ENCODE results near the gene ZNF569. TPM values are rescaled to one million over a fixed set of nuclear protein-coding genes. Genes with fewer than 3 reads are reported as not detected.

ZNF569 gene
- total and polyA plus RNA-seq, 2 experiments from 2014 or later: 3.7 to 5.7 TPM

DNA sequence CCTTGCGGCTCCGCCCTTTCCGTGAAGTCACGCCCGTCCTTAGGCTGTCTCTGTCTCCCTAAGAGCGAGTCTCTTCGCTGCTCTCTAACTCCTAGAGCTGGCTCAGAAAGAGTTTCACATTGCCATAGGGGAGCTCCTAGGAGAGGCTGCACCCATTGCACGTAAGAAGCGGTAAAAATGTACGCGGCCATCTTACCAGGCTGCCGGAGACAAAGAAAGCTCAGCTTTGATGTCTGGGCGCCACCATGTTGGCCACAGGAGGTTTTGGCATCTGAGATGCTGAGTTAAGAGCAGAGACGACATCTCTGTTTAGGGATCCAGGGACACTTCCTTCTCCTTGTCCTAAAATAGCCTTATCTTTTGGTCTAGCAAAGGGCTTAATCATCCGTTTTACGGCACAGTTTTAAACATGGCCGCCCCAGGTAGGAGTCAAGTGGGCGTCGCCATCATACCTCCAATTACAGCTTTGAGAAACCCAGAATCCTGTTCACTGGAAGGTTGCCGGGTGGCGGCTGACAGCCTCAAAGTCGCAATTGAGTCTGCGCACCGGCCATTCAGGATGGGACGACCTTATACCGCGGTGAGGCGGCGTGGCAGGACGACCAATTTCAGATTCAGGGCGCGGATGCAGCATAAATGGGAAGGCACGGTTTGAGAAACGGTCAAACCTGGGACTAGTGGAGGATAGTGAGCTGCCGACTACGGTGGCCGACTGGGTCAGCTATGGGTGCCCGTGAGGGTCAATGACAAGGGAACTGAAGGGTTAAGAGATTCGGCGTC lies 39.3 kb upstream of the ZNF569 start, which contains the start of gene ZNF793:
Gene ZNF793, plus strand, starts transcription at position 553 of the 780 bp plus-strand sequence. CDS start 16,501 bp downstream, outside the sequence.
- peaks cover 6% of the 10 kb centered on the region for H3K4me1 ChIP-seq (ENCODE audit: low read depth)
- no peaks in the 10 kb centered on the region for H3K27me3 ChIP-seq
- peak within 1 kb of the TSS; percentile 79 for H3K4me3 ChIP-seq
- H3K27ac ChIP-seq: peak within 1 kb of the TSS; percentile 96
- no peaks in the 10 kb centered on the region for H3K9me3 ChIP-seq (ENCODE audit: low read depth)
- peak; percentile 90 for DNase-seq (ENCODE audit: low read depth in 1 of 2, low spot score in 1 of 2)
- H3K36me3 ChIP-seq: no peaks in the 10 kb centered on the region
- TF ChIP-seq, protein P1, sequence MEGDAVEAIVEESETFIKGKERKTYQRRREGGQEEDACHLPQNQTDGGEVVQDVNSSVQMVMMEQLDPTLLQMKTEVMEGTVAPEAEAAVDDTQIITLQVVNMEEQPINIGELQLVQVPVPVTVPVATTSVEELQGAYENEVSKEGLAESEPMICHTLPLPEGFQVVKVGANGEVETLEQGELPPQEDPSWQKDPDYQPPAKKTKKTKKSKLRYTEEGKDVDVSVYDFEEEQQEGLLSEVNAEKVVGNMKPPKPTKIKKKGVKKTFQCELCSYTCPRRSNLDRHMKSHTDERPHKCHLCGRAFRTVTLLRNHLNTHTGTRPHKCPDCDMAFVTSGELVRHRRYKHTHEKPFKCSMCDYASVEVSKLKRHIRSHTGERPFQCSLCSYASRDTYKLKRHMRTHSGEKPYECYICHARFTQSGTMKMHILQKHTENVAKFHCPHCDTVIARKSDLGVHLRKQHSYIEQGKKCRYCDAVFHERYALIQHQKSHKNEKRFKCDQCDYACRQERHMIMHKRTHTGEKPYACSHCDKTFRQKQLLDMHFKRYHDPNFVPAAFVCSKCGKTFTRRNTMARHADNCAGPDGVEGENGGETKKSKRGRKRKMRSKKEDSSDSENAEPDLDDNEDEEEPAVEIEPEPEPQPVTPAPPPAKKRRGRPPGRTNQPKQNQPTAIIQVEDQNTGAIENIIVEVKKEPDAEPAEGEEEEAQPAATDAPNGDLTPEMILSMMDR (IDR thresholded peaks at IDR 0.05; ENCODE audit: low read depth, low read length): no peak

DNA sequence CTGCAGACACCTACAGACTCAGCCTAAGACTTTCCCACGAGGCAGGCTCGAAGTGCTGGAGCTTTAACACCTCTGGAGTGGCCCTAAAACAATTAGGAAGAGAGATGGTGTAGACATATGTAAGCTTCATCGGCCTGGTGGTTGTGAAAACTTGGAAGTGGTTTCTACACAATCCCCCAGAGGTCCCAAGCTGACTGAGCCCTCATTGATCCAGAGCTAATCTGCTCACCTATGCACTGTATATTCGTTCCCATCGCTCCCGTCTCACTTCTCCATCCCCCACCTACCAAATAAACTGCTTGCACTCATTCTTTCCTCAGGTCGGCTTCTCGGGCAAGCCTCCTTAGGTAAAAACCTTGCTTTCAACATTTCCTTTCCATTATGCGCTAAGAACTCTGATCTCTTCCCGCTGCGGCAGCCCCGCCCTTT lies 38.7 kb upstream of the ZNF569 start:
- H3K27me3 ChIP-seq: no peaks in the 10 kb centered on the region
- H3K4me1 ChIP-seq (ENCODE audit: low read depth): peaks cover 6% of the 10 kb centered on the region
- no peaks in the 10 kb centered on the region for H3K9me3 ChIP-seq (ENCODE audit: low read depth)
- peak overlapping the region; percentile 96 for H3K27ac ChIP-seq
- H3K4me3 ChIP-seq: peak overlapping the region; percentile 79
- no peak for DNase-seq (ENCODE audit: low read depth in 1 of 2, low spot score in 1 of 2)
- TF ChIP-seq, protein P1 (IDR thresholded peaks at IDR 0.05; ENCODE audit: low read depth, low read length): no peak
- no peaks in the 10 kb centered on the region for H3K36me3 ChIP-seq

DNA sequence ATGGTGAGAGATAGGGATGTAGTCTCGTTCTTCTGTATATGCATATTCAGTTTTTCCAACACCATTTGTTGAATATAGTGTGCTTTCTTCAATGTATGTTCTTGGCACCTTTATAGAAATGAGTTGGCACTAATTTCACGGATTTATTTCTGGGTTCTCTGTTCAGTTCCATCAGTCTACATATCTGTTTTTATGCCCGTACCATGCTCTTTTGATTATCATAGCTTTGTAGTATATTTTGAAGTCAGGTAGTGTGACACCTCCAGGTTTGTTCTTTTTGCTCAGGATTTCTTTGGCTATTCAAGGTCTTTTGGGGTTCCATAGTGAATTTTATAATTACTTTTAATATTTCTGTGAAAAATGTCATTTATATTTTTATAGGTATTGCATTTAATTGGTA lies 25.0 kb upstream of the ZNF569 start:
- peaks cover 3% of the 10 kb centered on the region for H3K9me3 ChIP-seq (ENCODE audit: low read depth)
- TF ChIP-seq, protein P1 (IDR thresholded peaks at IDR 0.05; ENCODE audit: low read depth, low read length): no peak

DNA sequence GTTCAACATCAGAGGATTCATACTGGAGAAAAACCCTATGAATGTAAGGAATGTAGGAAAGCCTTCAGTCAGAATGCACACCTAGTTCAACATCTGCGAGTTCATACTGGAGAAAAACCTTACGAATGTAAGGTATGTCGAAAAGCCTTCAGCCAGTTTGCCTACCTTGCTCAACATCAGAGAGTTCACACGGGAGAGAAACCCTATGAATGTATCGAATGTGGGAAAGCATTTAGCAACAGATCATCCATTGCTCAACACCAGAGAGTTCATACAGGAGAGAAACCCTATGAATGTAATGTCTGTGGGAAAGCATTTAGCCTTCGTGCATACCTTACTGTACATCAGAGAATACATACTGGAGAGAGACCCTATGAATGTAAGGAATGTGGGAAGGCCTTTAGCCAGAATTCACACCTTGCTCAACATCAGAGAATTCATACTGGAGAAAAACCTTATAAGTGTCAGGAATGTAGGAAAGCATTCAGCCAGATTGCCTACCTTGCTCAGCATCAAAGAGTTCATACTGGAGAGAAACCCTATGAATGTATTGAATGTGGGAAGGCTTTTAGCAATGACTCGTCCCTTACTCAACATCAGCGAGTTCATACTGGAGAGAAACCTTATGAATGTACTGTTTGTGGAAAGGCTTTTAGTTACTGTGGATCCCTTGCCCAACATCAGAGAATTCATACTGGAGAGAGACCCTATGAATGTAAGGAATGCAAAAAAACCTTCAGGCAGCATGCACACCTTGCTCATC lies 17.3 kb upstream of the ZNF569 start:
- peaks cover 8% of the 10 kb centered on the region for H3K36me3 ChIP-seq
- H3K4me3 ChIP-seq: no peak overlapping the region
- no peak for DNase-seq (ENCODE audit: low read depth in 1 of 2, low spot score in 1 of 2)
- H3K9me3 ChIP-seq (ENCODE audit: low read depth): peaks cover 3% of the 10 kb centered on the region
- H3K27me3 ChIP-seq: no peaks in the 10 kb centered on the region
- no peak overlapping the region for H3K27ac ChIP-seq
- no peaks in the 10 kb centered on the region for H3K4me1 ChIP-seq (ENCODE audit: low read depth)
- TF ChIP-seq, protein P1 (IDR thresholded peaks at IDR 0.05; ENCODE audit: low read depth, low read length): no peak

More for the DNA sequence above, 25.0 kb upstream of the ZNF569 start:
- Histone ChIP-seq H3K27ac (no peak overlapping the region), H3K36me3 (no peaks in the 10 kb centered on the region), H3K4me1 (ENCODE audit: low read depth) (no peaks in the 10 kb centered on the region), H3K27me3 (no peaks in the 10 kb centered on the region), H3K4me3 (no peak overlapping the region)
- DNase-seq (ENCODE audit: low read depth in 1 of 2, low spot score in 1 of 2): no peak

DNA sequence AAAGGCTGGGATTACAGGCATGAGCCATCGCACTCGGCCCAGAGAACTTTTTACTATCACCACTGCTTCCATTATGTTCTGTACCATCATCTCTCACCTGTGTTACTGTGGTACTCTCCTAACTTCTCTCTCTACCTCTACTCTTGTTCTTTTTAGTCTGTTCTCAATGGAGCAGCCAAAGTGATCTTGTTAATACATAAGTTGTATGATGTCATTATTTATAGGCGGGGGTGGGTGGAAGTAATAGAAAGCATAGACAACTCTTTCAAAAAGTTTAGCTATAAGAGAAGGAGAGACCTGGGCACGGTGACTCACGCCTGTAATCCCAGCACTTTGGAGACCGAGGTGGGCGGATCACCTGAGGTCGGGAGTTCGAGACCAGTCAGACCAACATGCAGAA lies 4.9 kb upstream of the ZNF569 start:
- Histone ChIP-seq H3K36me3 (peaks cover 12% of the 10 kb centered on the region), H3K27me3 (no peaks in the 10 kb centered on the region), H3K27ac (no peak overlapping the region), H3K4me3 (no peak overlapping the region), H3K4me1 (ENCODE audit: low read depth) (peaks cover 7% of the 10 kb centered on the region), H3K9me3 (ENCODE audit: low read depth) (no peaks in the 10 kb centered on the region)
- TF ChIP-seq, protein P1 (IDR thresholded peaks at IDR 0.05; ENCODE audit: low read depth, low read length): no peak
- DNase-seq (ENCODE audit: low read depth in 1 of 2, low spot score in 1 of 2): no peak

Data from cardiac muscle cell (in vitro differentiated cells and primary cell).